Measurements from ENCODE around the gene CYYR1.

DNA sequence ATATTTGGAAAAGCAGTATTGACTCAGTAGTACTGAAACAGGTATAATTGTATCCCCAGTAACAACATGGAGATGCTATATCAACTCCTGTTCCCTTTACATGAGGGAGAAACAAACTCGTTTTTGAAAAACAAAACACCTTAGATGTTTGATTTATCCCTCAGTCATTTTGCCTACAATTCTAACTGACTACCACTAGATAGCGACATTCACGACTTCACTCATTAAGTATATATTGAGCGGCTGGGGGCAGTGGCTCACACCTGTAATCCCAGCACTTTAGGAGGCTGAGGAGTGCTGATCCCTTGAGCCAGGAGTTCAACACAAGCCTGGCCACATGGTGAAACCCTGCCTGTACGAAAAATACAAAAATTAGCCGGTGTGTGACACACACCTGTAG is 83.3 kb downstream of the CYYR1 start:
- TF ChIP-seq, protein P1, sequence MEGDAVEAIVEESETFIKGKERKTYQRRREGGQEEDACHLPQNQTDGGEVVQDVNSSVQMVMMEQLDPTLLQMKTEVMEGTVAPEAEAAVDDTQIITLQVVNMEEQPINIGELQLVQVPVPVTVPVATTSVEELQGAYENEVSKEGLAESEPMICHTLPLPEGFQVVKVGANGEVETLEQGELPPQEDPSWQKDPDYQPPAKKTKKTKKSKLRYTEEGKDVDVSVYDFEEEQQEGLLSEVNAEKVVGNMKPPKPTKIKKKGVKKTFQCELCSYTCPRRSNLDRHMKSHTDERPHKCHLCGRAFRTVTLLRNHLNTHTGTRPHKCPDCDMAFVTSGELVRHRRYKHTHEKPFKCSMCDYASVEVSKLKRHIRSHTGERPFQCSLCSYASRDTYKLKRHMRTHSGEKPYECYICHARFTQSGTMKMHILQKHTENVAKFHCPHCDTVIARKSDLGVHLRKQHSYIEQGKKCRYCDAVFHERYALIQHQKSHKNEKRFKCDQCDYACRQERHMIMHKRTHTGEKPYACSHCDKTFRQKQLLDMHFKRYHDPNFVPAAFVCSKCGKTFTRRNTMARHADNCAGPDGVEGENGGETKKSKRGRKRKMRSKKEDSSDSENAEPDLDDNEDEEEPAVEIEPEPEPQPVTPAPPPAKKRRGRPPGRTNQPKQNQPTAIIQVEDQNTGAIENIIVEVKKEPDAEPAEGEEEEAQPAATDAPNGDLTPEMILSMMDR (conservative IDR thresholded peaks at IDR 0.05; ENCODE audit: low read length): no peak
- TF ChIP-seq EZH2phosphoT487 (IDR thresholded peaks at IDR 0.05; ENCODE audit: borderline replicate concordance, low read depth, low read length): no peak
